Urothelium cell line (cell line): ENCODE results near the gene FAM149A.

Source experiments
- DNase-seq: peaks from one replicate; pipeline ENCODE4 v3.0.0; 2011; ENCODE audit warnings: low spot score, mixed read lengths
- FAIRE-seq: peaks from 2 replicates; lab custom pipeline; 2011; peaks lifted over from hg19 to GRCh38; lab: Jason Lieb, UNC

FAM149A gene

DNA sequence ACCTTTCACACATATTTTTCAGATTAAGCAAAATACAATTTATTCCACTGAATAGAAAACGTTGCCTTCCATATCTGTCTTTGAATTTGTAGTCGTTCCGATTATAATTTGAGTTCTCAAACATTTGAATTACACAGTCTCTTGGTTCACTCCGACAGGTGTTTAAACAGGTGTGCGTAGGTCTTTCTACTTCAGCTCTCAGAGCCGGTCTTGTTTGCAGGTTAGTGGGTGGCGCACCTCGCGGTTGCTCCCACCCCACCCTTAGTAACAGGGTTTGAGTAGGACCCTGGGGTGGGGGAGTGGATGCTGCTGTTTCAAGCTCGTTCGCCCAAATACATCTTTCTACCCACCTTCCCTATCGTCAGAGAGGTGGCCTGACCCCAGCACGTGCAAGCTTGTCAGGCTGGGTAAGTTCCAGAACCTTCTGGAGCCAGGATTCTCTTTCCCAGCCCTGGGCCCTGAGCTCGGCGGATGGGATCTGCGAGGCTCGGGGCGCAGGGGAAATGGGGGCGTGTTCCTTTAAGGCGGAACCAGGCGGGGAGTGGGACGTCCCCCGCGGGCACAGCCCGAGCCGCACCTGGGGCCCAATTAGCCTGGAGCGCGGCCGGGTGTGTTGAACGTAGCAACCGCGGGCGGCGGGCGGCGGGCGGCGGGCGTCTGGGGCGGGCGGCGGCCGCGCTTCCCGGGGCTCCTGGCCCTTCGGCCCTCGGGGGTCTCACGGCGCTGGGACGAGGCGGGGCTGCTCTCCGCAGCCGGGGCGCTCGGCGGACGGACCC is at the start of gene FAM149A:
Gene FAM149A, plus strand, starts transcription at position 591 of the 776 bp plus-strand sequence.
- FAIRE-seq = no peak
- DNase-seq = peak; percentile 89

DNA sequence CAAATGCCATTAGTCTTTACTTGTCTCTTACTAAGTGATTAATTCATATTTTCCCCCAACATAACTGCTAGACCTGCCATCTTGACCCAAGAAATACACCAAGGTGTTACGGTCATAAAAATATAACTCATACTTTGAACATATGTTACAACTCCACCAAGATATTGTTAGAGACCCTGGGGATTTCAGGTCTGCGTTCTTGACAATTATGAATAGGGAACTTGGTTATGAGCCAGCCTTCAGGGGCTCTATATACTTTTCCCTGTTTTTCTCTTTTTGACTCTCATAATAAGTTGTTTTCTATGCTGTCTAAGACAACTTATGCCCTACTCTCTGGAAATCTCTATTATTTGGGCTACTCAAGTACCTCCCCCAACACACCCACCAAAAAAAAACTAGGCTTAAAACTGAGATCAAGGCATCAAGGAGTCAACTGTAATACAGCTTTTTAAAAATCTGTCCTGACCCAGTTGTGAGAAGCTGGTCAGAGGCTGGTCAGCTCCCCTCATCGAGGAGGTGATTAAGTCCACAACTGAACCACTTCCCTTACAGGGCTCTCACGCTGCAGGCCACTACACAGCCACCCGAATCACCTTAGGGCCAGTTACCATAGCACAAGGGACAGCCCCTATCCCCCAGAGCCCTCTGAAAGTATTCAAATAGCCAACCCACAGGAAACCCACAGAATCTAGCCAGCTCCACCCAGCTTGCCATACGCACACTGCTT is 46.1 kb upstream of the FAM149A start:
- FAIRE-seq = no peak
- no peak for DNase-seq

DNA sequence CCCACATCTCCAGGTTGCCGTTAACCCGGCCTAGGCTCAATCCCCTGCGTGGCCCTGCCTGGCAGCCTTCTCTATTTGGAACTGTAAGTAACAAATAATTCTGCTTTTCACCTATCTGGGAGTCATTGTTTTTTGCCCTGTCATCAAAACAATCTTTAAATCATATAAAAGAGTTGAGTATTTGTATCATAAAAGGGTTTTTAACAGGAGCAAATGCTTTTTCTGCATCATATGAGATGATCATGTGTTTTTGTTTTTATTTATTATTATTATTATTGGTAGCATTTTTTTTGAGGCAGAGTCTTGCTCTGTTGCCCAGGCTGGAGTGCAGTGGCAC is 45.6 kb upstream of the FAM149A start:
- DNase-seq (no peak), FAIRE-seq (no peak)

DNA sequence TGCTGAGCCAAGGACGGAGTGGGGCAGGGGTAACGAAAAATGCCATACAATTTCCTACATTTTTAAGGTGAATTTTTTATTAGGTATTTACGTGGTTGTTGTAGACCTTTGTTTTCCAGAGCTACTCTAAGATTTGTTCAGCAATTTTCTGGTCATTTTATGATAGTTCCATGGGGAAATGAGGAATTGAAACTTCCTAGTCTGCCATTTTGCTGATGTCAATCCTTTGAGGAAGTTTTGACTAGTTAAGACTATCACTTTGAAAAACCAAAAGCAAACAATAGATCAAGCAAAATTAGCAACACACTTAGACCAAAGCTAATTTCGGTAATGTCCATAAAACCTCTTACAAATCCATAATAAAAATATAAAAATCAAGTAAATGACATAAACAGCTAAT is 42.6 kb upstream of the FAM149A start:
- FAIRE-seq = no peak
- DNase-seq = no peak

DNA sequence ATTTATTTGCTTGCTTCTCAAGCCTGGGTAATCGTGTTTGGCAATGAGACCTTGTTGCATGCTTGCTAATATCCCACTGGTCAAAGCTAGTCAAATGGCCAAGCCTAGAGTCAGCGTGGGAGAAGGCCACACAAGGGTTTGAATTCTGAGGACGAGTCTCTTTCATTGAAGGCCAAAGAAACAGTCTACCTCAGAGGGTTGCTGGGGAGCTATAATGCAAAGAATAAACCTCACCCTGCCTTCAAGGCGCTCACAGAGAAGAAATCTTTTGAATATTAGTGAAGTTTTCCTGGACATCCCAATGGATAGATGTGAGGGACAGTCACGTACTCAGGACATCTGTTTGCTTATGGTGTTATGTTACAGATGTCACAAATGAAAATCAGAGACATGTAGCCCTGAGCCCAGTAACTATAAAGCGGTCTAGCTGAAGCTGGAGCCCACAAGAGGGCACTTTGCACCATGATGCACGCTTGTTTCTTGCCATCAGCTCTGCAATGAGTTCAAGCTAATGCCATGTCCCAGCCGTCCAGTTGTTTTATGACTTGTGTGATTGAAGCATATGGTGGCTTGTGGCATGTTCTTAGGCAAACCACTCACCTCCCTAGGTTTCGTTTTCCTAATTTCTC is 36.6 kb upstream of the FAM149A start:
- no peak for FAIRE-seq
- DNase-seq = peak; percentile 52

DNA sequence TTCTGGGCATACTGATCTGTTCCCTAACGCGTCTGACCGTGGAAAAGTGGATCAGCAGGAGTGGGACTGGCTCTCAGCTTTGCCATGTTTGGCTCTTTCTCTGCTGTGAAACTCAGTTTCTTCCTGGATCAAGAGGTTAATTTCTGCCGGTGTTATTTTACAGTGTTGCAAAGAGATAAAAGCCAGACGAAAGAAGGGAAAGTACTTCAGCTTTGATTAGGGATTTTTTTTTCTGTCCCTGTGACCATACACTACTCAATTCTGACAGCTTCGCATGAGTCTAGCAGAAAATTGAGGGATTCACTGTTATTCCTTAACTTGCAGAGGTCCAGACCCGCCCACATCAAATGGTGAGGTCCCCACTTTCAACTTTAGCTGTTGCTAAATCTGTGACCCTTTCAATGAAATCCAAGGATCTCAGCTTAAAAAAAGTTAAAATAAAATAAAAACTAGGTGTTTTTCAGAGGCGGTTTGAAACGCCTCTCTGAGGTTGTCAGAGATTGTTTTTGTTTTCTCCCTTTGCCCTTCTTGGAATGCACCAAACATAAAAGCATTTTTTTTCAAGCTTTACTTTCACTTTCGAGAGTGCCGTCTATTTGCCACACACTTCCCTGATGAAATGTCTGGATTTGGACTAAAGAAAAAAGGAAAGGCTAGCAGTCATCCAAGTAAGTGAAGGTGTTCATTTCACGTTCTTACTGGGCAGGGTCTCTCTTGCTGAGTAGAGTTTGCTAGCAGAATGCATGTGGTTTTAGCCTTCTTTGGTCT is 35.7 kb upstream of the FAM149A start, which contains the start of gene TLR3:
Gene TLR3, plus strand, starts transcription at position 576 of the 768 bp plus-strand sequence. CDS start 7,464 bp downstream, outside the sequence.
- DNase-seq (peak; percentile 18), FAIRE-seq (no peak)

DNA sequence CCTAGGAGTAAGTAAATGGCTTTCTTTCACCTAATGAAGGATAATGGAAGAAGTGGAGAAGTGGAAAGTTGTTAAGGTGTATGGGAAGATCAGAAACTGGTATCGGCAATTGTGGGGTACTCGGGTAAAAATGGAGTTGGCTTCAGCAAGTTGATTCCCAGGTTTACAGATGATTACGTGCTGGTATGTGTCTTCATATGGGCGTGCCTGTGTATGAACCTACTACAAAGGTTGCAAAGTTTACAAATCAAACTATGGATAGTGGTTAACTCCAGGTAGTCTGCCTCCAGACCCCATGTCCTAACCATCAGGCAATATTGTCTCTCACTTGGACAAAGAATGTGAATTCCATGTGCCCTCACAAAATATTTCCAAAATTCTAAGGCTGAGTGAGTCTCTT is 34.8 kb upstream of the FAM149A start:
- no peak for DNase-seq
- FAIRE-seq = no peak

DNA sequence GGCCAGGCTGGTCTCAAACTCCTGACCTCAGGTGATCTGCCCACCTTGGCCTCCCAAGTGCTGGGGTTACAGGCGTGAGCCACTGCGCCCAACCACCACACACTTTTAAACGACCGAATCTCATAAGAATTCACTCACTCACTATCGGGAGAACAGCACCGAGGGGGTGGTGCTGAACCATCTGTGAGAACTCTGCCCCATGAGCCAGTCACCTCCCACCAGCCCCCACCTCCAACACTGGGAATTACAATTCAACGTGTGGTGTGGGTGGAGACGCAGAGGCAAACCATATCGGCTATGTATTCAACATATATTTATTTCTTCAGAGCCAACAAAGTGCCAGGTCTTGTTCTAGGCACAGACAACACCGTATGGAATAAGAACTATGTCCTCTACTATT is 32.0 kb upstream of the FAM149A start:
- DNase-seq = no peak
- FAIRE-seq = no peak

DNA sequence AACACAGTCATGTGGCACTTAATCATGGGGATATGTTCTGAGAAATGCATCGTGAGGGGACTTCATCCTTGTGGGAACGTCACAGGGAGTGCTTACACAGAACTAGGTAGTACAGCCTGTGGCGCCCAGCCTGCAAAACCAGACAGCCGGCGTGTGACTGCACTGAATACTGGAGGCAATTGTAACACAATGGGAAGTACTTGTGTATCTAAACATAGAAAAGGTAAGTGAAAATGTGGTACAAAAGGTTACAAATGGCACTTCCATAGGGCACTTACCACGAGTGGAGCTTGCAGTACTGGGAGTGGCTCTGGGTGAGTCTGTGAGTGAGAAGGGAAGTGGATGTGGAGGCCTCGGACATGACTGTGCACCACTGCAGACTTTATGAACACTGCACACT is 30.3 kb upstream of the FAM149A start:
- DNase-seq (no peak), FAIRE-seq (no peak)

DNA sequence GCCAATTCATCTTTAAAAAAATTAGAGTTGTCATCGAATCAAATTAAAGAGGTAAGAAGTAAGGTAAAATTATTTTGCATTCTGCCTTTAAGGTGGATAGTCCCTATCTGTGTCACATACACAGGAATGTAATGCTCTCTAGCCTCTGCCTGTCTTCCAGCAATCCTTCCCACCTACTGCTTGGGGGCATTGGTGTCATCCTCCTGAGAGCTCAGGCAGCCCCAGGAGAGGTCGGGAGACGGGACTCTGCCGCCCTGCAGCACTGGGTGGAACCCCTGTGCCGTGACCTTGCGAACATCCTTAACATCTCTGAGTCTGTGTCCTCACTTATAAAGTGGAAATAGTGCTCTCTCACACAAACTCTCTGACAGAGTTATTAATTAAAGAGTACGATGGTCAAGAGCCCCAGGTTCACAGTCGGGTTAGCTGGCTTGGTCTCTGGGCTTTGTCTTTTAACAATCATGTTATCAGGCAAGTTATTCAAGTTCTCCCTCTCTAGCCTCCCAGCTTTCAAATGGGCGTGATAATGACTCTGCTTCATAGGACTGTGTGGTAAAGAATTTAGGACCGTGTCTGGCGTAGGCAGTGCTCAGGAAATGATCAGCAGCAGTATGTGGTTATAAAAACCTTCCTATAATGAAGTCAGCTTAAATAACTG is 25.4 kb upstream of the FAM149A start:
- FAIRE-seq = no peak
- DNase-seq = no peak

DNA sequence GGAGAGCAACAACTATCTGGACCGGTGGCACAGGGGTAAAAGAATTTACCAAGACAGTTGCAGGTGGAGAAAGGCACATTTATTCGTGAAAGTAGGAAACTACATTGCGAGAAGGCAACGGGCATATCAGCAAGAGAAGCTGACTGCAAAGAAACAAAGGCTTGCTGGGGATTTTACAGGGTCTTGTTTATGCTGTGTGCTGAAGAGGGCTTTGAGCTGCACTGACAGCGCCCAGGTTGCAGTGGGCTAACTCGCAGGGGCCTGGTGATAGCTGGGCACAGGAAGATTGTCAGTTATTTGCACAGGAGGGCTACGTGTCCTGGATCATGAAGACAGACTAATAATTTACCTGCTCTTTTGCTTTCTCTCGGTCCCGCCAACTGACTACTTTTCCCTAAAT is 24.8 kb upstream of the FAM149A start:
- FAIRE-seq = no peak
- no peak for DNase-seq

DNA sequence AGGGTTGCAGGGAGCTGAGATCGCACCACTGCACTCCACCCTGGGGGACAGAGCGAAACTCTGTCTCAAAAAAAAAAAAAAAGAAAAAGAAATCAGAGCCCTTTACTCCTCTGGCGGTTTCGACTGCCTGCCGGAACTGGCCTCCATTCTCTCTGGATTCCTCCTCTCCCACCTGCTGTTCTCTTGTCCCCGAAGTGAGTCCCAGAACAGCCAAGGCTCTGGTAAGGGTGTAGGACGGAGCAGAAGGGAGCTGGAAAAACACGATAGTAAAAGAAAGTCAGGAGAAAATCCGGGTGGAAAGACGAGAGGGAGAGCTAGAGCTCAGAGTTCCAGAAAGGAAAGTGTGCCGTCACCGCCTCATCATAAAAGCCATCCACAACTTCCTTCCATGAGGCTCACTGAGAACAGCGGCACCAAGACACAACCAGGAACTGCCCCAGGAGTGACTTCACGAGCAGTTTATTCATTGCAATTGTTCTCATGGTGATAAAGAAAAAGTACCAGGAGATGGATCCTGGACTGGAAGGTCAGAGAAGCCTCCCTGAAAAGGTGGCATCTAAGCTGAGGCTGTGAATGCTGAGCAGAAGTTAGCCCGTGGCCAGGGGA is 23.2 kb upstream of the FAM149A start:
- FAIRE-seq = no peak
- DNase-seq = no peak

DNA sequence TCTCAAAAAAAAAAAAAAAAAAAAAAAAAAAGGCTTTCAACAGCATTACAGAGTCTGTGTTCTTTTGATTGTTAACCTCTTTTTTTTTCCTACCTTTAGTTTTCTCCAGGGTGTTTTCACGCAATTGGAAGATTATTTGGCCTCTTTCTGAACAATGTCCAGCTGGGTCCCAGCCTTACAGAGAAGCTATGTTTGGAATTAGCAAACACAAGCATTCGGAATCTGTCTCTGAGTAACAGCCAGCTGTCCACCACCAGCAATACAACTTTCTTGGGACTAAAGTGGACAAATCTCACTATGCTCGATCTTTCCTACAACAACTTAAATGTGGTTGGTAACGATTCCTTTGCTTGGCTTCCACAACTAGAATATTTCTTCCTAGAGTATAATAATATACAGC is 22.3 kb upstream of the FAM149A start:
- FAIRE-seq (no peak), DNase-seq (no peak)

DNA sequence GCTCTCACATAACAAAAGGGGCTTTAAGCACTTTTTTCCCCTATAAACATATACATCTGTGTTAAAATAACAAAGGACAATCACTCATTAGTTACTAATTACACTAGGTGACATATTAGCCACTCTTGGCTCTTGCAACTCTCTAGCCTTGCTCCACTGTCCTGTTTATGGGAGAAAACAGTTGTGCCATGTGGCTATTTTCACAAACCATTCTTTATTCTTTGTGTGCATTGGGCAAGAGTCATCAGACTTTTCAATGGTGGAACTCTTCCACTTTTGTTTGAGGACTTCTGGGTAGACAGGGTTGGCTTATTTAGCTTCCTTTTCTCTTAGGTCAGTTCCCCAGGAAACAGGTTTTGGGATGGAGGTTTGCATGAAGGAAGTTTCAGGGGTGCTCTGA is 16.0 kb upstream of the FAM149A start:
- DNase-seq (no peak), FAIRE-seq (no peak)

DNA sequence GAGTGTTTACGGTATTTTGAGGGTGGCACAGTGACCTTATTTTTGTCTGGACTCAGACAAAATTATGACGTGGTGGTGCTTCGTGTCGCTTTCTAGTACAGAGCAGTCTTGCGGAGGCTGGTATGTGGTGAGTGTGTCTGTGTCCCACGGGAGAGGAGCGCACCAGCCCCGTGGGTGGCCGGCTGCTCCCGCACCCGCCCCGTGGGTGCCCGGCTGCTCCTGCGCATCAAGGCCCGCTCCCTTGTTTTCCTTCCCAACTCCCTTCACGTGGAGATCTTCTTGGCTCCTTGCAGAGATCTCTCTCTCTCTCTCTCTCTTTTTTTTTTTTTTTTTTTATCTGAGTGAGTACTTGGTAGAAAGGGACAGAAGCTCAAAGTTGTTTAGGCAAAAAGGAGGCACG is 12.2 kb upstream of the FAM149A start:
- FAIRE-seq = no peak
- DNase-seq = no peak

DNA sequence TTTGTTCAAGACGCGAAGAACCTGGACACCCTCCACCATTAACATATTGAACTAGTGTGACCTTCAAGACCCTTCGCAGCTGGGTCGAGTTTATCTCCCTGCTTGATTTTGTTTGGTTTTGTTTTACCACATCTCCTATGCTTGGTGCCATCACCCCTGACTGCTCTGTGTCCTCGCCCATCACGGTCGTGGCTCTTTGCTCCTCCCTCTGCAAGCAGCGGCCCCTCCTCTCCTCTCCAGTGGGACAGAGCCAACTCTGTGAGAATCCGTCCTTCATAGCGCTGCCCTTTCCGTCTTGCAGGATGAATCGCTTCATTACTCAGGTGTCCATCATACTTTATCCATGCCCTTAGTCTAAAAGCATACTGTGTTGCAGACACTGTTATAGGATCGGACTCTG is 9.1 kb upstream of the FAM149A start:
- no peak for DNase-seq
- FAIRE-seq = no peak

DNA sequence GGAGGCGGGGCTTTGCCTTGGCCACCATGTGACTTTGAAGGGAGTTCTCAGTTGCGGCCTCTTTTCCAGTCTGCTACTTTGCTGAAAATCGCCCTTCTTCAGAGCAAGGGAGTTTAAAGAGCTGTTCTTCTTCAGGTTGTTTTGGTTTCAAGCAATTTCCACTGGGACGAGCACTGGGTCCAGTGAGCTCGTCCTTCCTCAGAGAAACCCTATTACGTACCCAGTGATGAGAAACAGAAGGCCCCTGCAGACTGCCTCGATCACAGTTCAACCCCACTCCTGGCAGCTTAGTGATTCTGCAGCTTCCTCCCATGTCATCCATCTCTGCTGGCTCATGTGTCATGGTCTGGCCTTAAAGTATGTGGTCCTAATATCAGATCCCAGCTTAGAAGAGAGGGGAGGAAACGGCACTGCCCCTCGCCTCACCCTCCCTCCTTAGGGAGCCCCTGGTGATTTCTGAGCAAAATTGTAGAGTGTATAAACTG is 7.8 kb upstream of the FAM149A start:
- DNase-seq (no peak), FAIRE-seq (no peak)

DNA sequence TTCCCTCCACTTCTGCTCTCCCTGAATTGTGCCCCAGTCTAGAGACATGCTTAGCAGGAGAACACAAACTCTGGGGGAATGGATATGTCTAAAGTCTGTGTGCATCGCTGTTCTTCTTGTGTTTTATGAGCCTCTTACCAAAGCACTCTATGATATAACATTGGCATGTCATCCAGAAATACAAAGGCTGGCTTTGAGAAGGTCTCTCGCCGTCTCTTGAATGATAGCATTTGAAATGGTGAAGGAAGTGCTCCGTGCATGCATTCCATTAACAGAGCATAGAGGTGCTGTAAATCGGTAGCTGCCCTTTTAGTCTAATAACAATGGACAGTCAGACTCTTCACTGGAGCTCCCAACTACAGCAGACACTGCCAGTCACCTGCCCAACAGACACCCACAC is 7.1 kb upstream of the FAM149A start:
- no peak for FAIRE-seq

DNA sequence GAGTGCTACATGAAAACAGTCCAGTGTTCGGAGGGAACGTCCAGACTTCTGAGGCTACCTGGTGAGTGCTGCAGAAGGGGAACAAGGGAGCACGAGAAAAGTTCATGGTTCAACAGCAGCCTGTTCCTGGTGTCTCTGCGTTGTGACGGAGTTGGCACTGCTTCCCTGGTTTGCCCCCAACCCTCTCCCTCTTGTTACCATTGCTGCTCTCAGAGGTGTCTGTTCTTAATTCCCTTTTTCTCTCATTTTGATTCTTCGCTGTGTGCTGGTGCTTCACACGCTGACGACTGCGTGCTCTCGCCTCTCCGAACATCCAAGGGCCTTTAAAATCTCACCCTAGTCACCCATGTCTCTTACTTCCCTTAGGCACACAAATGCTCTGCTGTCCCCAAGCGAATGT is 1.6 kb upstream of the FAM149A start:
- no peak for DNase-seq

More for the DNA sequence above, 7.1 kb upstream of the FAM149A start:
- no peak for DNase-seq

More for the DNA sequence above, 1.6 kb upstream of the FAM149A start:
- no peak for FAIRE-seq
